Measurements from ENCODE around the gene UBN1. TPM values are rescaled to one million over a fixed set of nuclear protein-coding genes. Genes with fewer than 3 reads are reported as not detected.

The UBN1 gene, protein sequence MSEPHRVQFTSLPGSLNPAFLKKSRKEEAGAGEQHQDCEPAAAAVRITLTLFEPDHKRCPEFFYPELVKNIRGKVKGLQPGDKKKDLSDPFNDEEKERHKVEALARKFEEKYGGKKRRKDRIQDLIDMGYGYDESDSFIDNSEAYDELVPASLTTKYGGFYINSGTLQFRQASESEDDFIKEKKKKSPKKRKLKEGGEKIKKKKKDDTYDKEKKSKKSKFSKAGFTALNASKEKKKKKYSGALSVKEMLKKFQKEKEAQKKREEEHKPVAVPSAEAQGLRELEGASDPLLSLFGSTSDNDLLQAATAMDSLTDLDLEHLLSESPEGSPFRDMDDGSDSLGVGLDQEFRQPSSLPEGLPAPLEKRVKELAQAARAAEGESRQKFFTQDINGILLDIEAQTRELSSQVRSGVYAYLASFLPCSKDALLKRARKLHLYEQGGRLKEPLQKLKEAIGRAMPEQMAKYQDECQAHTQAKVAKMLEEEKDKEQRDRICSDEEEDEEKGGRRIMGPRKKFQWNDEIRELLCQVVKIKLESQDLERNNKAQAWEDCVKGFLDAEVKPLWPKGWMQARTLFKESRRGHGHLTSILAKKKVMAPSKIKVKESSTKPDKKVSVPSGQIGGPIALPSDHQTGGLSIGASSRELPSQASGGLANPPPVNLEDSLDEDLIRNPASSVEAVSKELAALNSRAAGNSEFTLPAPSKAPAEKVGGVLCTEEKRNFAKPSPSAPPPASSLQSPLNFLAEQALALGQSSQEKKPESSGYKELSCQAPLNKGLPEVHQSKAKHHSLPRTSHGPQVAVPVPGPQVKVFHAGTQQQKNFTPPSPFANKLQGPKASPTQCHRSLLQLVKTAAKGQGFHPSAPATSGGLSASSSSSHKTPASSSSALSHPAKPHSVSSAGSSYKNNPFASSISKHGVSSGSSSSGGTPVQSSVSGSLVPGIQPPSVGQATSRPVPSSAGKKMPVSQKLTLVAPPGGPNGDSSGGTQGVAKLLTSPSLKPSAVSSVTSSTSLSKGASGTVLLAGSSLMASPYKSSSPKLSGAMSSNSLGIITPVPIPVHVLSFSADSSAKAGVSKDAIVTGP (N-terminal part only)
- 26.6 and 29.1 TPM in 2 replicates for total RNA-seq

DNA sequence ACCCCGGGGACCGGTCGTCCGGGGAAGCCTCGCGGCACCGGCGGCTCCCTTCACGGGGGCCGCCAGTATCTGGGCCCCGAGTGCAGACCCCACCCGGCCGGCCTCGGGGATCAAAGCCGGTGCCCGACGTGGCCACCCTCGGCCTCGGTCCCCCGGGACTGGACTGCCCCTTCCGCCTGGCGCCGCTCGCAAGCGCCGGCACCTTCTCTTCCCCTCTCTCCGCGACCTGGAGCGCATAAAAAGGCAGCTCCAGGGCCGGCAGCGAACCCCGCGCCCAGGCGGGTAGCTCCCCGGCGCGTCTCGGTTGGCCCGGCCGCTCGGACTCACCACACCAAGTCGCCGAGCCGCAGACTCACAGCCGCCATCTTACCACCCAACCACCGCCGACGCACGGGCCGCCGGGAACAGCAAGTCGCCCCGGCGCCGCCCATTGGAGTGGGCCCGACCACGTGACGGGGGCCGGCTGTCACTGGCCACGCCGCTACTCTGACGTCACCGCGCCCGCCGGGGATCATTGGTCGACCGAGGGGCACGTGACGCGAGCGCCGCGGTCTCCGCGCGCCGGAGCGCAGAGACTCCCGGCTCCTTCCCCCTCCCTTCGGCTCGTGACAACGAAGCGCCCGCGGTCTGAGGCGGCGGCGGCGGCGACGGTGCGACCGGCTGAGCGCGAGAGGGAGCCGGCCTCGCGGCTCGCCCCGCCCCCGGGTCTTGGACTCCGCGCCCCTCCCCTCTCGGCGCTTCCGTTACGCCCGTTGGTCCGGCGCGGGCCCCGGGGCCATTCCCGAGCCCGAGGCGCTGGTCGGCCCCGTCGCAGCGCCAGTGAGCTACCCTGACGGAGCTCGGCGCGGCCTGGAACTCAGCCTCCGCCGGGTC is at the start of gene UBN1, which contains the start of gene GLYR1:
TSS of gene UBN1 (plus strand) at position 581 of the 873 bp plus-strand sequence. CDS start 5,437 bp downstream, outside the sequence.
TSS of gene GLYR1 (minus strand) at position 388 of the 873 bp plus-strand sequence. CDS start at position 365, 23 bp downstream.
- peak; percentile 88 for DNase-seq (ENCODE audit: low read depth, low spot score)

DNA sequence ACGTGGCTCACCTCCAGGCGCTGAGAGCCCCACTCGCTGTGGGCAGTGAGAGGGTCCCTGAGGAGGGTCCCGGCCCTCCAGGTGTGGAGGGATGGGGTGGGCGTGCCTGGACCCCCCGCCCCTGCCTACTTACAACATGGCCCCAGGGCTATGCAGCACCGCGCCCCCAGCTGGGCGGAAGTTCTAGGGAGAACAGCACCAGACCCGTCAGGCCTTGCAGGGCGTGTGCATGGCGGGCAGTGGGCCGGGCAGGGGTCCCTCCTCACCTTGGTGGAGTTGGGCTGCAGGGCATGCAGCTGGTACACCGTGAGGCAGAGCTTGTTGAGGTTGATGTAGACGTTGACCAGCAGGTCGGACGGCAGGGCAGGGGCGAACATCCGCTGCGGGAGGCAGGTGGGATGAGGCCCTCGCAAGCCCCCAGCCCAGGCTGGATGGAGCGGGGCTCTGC is 49.5 kb upstream of the UBN1 start:
- no peak for DNase-seq (ENCODE audit: low read depth, low spot score)

DNA sequence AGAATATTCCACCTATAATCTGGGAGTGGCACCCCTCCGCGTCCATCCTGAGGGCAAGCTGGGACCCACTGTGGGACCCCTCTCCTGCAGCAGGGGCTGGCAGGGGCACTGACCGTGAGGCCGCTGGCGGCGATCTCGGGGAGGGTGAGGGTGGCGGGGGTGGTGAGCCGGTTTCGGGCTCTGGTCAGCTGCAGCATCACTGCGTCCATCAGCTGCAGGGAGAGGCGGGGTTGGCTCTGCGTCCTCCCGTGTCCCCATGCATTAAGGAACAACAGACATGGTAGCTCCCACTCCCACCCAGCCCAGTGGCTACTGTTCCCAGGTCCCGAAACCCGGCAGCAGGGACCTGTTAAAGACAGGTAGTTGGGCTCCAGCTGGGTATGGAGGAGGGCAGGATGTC is 48.8 kb upstream of the UBN1 start:
- no peak for DNase-seq (ENCODE audit: low read depth, low spot score)

DNA sequence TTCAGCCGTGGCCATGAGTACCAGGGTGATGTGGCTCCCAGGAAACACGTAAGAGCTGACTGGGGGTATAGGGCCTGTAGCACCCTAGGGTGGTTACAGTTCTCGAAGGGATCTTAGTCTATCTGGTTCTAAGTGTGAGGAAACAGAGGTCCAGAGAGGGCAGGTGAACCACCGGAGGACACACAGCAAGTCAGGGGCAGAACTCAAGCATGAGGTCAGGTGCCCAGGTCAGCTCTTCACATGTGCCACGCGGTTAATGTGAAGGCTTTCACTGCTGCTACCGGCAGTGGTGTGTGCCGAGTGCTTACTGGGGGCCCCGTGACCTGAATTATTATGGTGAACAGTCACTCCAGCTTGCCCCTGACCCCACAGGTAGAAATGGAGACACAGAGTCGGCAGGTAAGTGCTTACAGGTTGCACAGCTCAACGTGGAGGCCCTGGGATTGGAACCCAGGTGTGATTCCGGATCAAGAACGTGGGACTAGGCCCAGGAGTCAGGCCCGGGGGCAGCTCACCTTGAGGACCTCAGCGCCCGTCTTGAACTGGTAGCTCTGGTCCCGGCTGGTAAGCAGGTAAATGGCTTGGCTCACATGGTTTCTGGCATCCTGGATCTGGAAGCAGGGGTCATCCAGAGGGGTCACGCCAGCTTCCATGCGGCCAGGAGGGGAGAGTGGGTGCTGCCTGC is 48.0 kb upstream of the UBN1 start:
- no peak for DNase-seq (ENCODE audit: low read depth, low spot score)

DNA sequence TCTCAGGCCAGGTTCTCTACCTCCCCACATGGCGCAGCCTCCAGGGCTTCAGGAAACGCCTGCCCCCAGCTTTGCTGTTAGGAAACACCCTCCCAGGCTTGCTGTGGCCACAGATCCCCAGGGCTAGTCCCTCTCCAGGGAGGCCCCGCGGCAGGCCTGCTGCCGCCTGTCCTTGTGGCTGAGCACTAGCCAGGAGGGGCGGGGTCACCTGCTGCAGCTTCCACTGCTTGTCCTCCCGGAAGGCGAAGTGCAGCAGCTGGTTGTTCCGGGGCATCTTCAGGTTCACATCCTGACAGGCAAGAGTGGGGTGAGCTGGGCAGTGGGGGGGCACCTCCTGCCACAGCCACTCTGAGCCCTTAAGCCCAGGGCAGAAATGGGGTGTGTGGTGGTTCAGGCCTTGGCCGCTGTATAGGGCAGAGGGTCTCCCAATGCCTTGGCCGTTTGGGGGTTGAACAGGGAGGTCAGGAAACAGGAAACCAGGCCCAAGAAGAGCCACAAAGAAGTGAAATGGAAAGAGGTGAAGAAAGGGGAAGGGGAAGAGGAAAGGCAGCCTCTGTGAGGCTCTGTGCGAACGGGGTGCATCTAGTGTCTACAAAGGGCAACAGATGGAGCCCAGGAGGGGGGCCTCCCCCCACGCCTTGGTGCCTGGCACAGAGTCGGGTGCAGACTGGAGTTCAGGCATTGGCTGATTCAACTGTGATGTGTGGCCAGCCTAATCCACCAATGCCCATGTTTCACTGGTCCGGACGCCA is 46.8 kb upstream of the UBN1 start:
- DNase-seq (ENCODE audit: low read depth, low spot score), result no peak

DNA sequence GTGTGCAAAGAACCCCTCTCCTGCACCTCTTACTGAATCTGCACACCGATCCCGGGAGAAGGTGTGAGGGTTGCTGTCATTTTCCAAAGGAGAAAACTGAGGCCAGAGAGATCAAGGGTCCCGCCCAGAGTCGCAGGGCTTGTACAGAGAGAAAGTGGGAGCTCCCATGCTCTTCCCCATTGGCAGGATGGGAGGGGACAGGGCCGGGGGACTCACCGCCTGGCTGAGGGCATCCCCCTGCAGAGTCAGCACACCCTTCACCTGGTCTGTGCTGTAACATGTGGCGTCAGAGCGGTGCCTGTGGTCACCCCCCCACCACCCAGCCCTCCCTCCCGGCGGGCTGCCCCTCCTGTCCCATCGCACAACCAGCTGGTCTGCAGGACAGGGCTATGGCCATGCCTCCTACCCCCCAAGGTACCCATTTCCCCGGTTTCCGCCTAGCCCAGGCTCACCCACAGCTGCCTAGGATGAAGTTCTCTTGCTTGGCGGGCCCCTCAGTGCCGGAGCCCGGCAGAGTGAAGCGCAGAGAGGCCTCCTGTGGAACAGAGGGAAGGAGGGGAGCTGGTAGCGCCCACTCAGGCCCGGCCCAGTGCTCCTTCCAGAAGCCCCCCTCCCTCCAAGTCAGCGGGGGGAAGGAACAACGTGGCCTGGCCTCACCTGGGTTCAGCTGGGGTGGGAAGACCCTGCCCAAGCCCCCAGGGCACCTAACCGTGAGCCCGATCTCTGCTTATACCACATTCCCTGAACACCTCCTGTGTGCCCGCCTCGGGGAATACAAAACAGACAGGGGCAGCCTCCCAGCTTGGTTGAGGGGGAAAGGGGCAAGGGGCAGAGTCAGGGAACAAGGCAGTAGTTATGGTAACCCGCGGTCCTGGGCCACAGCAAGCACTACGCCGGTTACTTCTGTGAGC is 46.0 kb upstream of the UBN1 start:
- DNase-seq (ENCODE audit: low read depth, low spot score), result no peak

DNA sequence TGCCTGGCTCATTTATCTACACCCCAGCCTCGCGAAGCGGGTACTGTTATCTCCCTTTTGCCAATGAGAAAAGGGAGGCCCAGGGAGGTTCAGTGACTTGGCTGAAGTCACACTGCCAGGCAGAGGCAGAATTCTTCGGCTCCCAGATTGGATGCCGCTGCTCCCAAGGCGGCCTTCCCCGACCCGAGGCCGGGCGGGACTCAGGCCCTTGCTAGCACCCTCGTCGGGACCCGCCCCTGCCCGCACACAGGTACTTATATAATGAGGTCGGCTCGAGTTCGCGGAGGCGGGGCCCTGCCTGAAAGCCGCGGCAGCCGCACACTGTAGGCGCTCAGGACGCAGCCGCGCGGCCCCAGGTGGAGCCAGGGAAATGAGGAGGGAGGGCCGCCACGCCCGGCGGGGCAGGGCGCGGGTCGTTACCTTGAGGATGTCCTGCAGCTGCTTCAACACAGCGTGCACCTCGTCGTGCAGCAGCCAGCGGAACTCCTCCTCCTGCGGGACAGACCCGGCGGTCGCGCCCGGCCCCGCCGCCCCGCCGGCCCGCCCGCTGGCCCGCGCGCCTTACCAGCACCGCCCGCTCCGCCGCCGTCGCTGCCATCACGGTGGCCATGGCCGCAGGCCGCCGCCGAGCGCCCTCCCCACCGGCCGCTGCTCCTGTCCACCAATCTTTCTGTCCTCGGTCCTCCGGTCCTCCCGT is 45.2 kb upstream of the UBN1 start, which contains the start of gene ROGDI:
TSS of gene ROGDI (minus strand) at position 672 of the 697 bp plus-strand sequence. CDS start at position 610, 62 bp downstream.
- DNase-seq (ENCODE audit: low read depth, low spot score), result no peak

- peak; percentile 47 for DNase-seq (ENCODE audit: low read depth, low spot score)
Observed at GRCh38 chr16:4802659-4803287, 44.5 kb upstream of the UBN1 start.

DNA sequence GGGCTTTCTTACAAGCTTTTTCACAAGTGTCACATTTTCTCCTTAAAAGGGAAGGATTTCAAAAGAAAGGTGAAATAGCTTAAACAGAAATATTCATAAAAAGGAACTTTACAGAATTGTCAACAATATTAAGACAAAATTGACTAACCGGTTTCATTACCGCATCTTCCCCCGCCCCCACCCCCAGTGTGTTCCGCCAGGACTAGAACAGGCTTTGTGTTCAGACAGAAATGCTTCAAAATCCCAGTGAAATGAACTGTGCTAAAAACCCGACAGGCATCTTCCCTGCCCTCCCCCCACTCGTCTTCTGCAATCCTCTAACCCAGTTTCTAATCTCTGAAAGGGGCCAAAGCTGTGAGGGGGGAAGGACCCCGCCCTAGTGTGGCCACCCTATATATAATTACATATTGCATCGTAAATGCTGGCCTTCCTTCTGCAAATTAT is 43.9 kb upstream of the UBN1 start:
- DNase-seq (ENCODE audit: low read depth, low spot score), result no peak

- DNase-seq (ENCODE audit: low read depth, low spot score), result no peak
Observed at GRCh38 chr16:4803898-4804762, 43.2 kb upstream of the UBN1 start.

DNA sequence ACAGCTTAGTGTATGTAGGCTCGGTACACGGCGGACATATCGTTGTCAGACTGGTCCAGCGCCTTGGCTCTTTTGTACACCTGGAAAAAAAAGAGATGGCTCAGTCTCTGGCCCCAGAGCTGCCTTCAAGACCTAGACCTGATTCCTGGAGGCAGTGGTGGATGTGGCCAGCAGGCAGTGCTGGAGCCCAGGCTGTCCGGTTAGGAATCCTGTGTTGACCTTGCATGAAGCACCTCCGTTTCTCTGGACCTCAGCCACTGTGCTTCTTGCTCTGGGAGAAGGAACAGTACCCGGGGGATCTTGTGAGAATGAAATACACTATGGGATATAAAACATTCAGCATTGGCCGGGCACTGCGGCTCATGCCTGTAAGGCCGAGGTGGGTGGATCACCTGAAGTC is 42.0 kb upstream of the UBN1 start:
- no peak for DNase-seq (ENCODE audit: low read depth, low spot score)

DNA sequence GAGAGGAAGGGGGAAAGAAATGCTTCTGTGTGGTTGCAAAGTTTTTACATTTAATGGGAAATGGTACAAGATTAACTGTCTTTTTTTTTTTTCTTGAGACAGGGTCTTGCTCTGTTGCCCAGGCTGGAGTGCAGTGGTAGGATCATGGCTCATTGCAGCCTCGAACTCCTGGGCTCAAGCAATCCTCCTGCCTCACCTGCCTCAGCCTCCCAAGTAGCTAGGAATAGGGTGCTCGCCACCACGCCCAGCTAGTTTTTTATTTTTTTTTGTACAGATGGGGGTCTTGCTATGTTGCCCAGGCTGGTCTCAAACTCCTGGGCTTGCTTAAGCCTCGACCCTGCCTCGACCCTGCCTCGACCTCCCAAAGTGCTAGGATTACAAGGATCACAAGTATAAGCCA is 41.0 kb upstream of the UBN1 start:
- no peak for DNase-seq (ENCODE audit: low read depth, low spot score)

- no peak for DNase-seq (ENCODE audit: low read depth, low spot score)
Observed at GRCh38 chr16:4811242-4811641, 36.0 kb upstream of the UBN1 start.

DNA sequence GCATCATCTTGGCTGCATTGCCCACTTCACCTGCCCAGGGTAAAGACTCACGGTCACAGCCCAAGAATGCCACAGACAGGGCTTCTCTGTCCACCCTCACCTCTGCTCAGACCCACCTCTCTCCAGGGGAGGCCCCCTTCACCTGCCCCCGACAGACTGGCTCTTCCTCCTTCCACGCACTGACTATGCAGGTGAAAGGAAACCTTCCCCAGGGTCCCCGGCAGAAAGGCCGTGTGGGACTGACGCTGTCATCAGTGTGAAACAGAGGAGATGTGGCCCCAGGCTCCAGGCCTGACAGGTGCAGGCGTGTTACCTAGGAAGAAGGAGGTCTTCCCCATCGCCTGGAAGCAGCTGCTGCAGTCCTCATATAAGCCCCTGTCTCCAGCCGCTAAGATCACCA is 35.5 kb upstream of the UBN1 start:
- no peak for DNase-seq (ENCODE audit: low read depth, low spot score)

GRCh38 chr16:4813251-4814003 is 33.9 kb upstream of the UBN1 start:
- DNase-seq (ENCODE audit: low read depth, low spot score), result no peak

All from pulmonary artery endothelial cell (primary cell).